Skin epidermis (tissue), 12 donors: ENCODE measurements around the gene DNAJB8.

Source experiments
- H3K27ac ChIP-seq, 21 experiments: fragments of 200-600 bp; sonication (generic) in 11 of 21; one replicate each; pipeline ENCODE4 v1.5.0; 2020; ENCODE audit warnings: mild to moderate bottlenecking in 3 of 21, inconsistent platforms in 2 of 21, moderate library complexity in 2 of 21
- H3K4me3 ChIP-seq, 7 experiments: fragments of 200-600 bp; sonication (generic) in 2 of 7; one replicate each; pipeline ENCODE4 v1.5.0; 2020; ENCODE audit warnings: inconsistent platforms in 2 of 7, mild to moderate bottlenecking in 2 of 7, moderate library complexity in 1 of 7

Gene DNAJB8

GRCh38 chr3:128454310-128454618 is 12.4 kb downstream of the DNAJB8 start:
- Histone ChIP-seq H3K27ac (no peak overlapping the region), H3K4me3 (no peak overlapping the region)

- H3K4me3 ChIP-seq, result no peak overlapping the region
- no peak overlapping the region for H3K27ac ChIP-seq
Observed at GRCh38 chr3:128453501-128454309, 13.0 kb downstream of the DNAJB8 start.

GRCh38 chr3:128452678-128453275 is 13.9 kb downstream of the DNAJB8 start:
- H3K4me3 ChIP-seq, result no peak overlapping the region
- H3K27ac ChIP-seq, result no peak overlapping the region

GRCh38 chr3:128452120-128452519 is 14.6 kb downstream of the DNAJB8 start:
- no peak overlapping the region for H3K27ac ChIP-seq
- H3K4me3 ChIP-seq, result no peak overlapping the region

- H3K27ac ChIP-seq, result no peak overlapping the region
- H3K4me3 ChIP-seq, result no peak overlapping the region
Observed at GRCh38 chr3:128449111-128449638, 17.5 kb downstream of the DNAJB8 start.

- H3K27ac ChIP-seq, result no peak overlapping the region
Observed at GRCh38 chr3:128448491-128448890, 18.2 kb downstream of the DNAJB8 start.

GRCh38 chr3:128447561-128448013 is 19.1 kb downstream of the DNAJB8 start:
- no peak overlapping the region for H3K4me3 ChIP-seq
- no peak overlapping the region for H3K27ac ChIP-seq

More at GRCh38 chr3:128448491-128448890, 18.2 kb downstream of the DNAJB8 start:
- H3K4me3 ChIP-seq, result no peak overlapping the region

- H3K27ac ChIP-seq, result no peak overlapping the region
- H3K4me3 ChIP-seq, result no peak overlapping the region
Observed at GRCh38 chr3:128446821-128447220, 19.9 kb downstream of the DNAJB8 start.

- no peak overlapping the region for H3K4me3 ChIP-seq
Observed at GRCh38 chr3:128445357-128445756, 21.3 kb downstream of the DNAJB8 start.

GRCh38 chr3:128443771-128444170 is 22.9 kb downstream of the DNAJB8 start:
- H3K27ac ChIP-seq, result no peak overlapping the region
- H3K4me3 ChIP-seq, result no peak overlapping the region

More at GRCh38 chr3:128445357-128445756, 21.3 kb downstream of the DNAJB8 start:
- no peak overlapping the region for H3K27ac ChIP-seq

GRCh38 chr3:128442949-128443348 is 23.7 kb downstream of the DNAJB8 start:
- Histone ChIP-seq H3K4me3 (no peak overlapping the region), H3K27ac (no peak overlapping the region)

GRCh38 chr3:128442070-128442469 is 24.6 kb downstream of the DNAJB8 start:
- Histone ChIP-seq H3K27ac (no peak overlapping the region), H3K4me3 (no peak overlapping the region)

GRCh38 chr3:128439226-128439625 is 27.5 kb downstream of the DNAJB8 start:
- H3K4me3 ChIP-seq, result no peak overlapping the region
- H3K27ac ChIP-seq, result no peak overlapping the region

- Histone ChIP-seq H3K4me3 (no peak overlapping the region), H3K27ac (no peak overlapping the region)
Observed at GRCh38 chr3:128438488-128439072, 28.1 kb downstream of the DNAJB8 start.

GRCh38 chr3:128436214-128436613 is 30.5 kb downstream of the DNAJB8 start:
- Histone ChIP-seq H3K27ac (no peak overlapping the region), H3K4me3 (no peak overlapping the region)

GRCh38 chr3:128435561-128435960 is 31.1 kb downstream of the DNAJB8 start:
- no peak overlapping the region for H3K27ac ChIP-seq
- H3K4me3 ChIP-seq, result no peak overlapping the region

- H3K4me3 ChIP-seq, result no peak overlapping the region
- no peak overlapping the region for H3K27ac ChIP-seq
Observed at GRCh38 chr3:128435058-128435457, 31.6 kb downstream of the DNAJB8 start.

GRCh38 chr3:128434524-128434923 is 32.2 kb downstream of the DNAJB8 start:
- H3K27ac ChIP-seq, result no peak overlapping the region
- no peak overlapping the region for H3K4me3 ChIP-seq

- H3K27ac ChIP-seq, result no peak overlapping the region
Observed at GRCh38 chr3:128433837-128434165, 32.9 kb downstream of the DNAJB8 start.

GRCh38 chr3:128432971-128433836 is 33.5 kb downstream of the DNAJB8 start:
- H3K4me3 ChIP-seq, result peak overlapping the region in 1 of 7 experiments; percentile 17
- H3K27ac ChIP-seq, result no peak overlapping the region

More at GRCh38 chr3:128433837-128434165, 32.9 kb downstream of the DNAJB8 start:
- H3K4me3 ChIP-seq, result no peak overlapping the region
